Spleen (tissue), 13 donors: Measurements from ENCODE around the gene SLC41A1. TPM values are rescaled to one million over a fixed set of nuclear protein-coding genes. Genes with fewer than 3 reads are reported as not detected.
"Not testable (repeated sequence)": the region's sequence is repeated elsewhere in the genome, so short reads cannot be mapped to it uniquely, and the experiment has no call there.

ENCODE experiments used
- DNase-seq: peaks from one replicate; pipeline ENCODE4 v3.0.0-alpha.2; 2020
- H3K27ac ChIP-seq, 8 donors: fragments of 200-600 bp; sonication (generic) in 7 of 8; 1 replicate in 4 of 8; 2 replicates in 4 of 8; pipeline versions ENCODE4 v1.5.0 to v1.8.0; 2016 to 2021; ENCODE audit warnings: inconsistent platforms in 4 of 8, mild to moderate bottlenecking in 4 of 8, moderate library complexity in 1 of 8
- H3K27me3 ChIP-seq, 7 donors: fragments of 200-600 bp; sonication (generic) in 6 of 7; replicated peaks in 1 of 7; 1 replicate in 4 of 7; 2 replicates in 3 of 7; pipeline versions ENCODE4 v1.5.0 to v1.8.0; 2016 to 2021; ENCODE audit warnings: inconsistent platforms in 3 of 7, mild to moderate bottlenecking in 1 of 7
- H3K36me3 ChIP-seq, 6 donors: fragments of 200-600 bp; sonication (generic) in 5 of 6; 1 replicate in 4 of 6; 2 replicates in 2 of 6; pipeline versions ENCODE4 v1.5.0 to v1.8.0; 2016 to 2021; ENCODE audit warnings: inconsistent platforms in 2 of 6
- H3K4me1 ChIP-seq, 6 donors: fragments of 200-600 bp; sonication (generic) in 5 of 6; 1 replicate in 3 of 6; 2 replicates in 3 of 6; pipeline versions ENCODE4 v1.5.0 to v1.8.0; 2016 to 2021; ENCODE audit warnings: inconsistent platforms in 3 of 6
- H3K4me3 ChIP-seq, 8 donors: fragments of 200-600 bp; sonication (generic) in 7 of 8; 1 replicate in 4 of 8; 2 replicates in 4 of 8; pipeline versions ENCODE4 v1.5.0 to v1.8.0; 2016 to 2021; ENCODE audit warnings: inconsistent platforms in 4 of 8, mild to moderate bottlenecking in 4 of 8, moderate library complexity in 2 of 8
- H3K9me3 ChIP-seq, 8 donors: fragments of 200-600 bp; sonication (generic) in 7 of 8; 1 replicate in 4 of 8; 2 replicates in 4 of 8; pipeline versions ENCODE4 v1.5.0 to v1.8.0; 2016 to 2021; ENCODE audit warnings: inconsistent platforms in 4 of 8
- POLR2A ChIP-seq, 3 donors: fragments of 450-650 bp; IDR thresholded peaks; one replicate each; pipeline ENCODE4 v1.5.1; 2017; ENCODE audit warnings: antibody characterized with exemption in 3 of 3, mild to moderate bottlenecking in 1 of 3
- POLR2AphosphoS5 ChIP-seq, 3 donors: sonication (generic); formaldehyde crosslinking; IDR thresholded peaks; one replicate each; pipeline ENCODE4 v1.5.1; 2017; ENCODE audit warnings: antibody characterized with exemption in 3 of 3
- WGBS, 5 donors: extraction: QIAGEN DNeasy Blood & Tissue Kit in 3 of 5; methylation state at CpG; one replicate each; pipeline versions ENCODE4 v1.1.5 to v1.1.7; 2013 to 2018; 5-methylcytosine and 5-hydroxymethylcytosine counted together
- intact Hi-C: fragments of 100-400 bp; cut with DNase I; formaldehyde crosslinking; loops from one replicate; pipeline ENCODE4 v1.15.0; 2023; ENCODE audit warnings: low total_unique reads
- long read RNA-seq, 2 donors: transcript quantifications; one replicate each; lab custom pipeline, GENCODE V29; 2026
- polyA plus RNA-seq, 3 donors: library from polyadenylated mRNA; stranded (reverse); fragments of 200-250 nt; gene quantifications; one replicate each; pipeline ENCODE4 v1.2.1, GENCODE V29; 2013
- total RNA-seq, 7 donors: library from RNA; depleted of rRNA in 3 of 7; stranded (reverse); fragments of >200 nt in 3 of 7; fragmentation: NEBNext Ultra II Directional in 4 of 7; extraction: Animal tissue kit (Norgen Biotek cat#: 25700) in 4 of 7; gene quantifications; one replicate each; pipeline versions ENCODE4 v1.1.0 to v1.2.1, GENCODE V29; 2016 to 2021
- TF ChIP-seq, protein P1 (sequence below), 11 experiments: fragments of 200-600 bp in 7 of 11; fragments of 450-650 bp in 4 of 11; sonication (generic) in 4 of 11; IDR thresholded peaks in 8 of 11; conservative IDR thresholded peaks in 3 of 11; 1 replicate in 7 of 11; 2 replicates in 4 of 11; pipeline versions ENCODE4 v1.4.0 to v1.8.0; 2016 to 2021; ENCODE audit warnings: antibody characterized with exemption in 11 of 11, inconsistent platforms in 4 of 11, mild to moderate bottlenecking in 1 of 11
- donor health status: healthy with polysubstance abuse.
- donor health status: DM: no; HTN: no; CAD: no; lungs with moderate emphysema.
- donor health status: DM: no; HTN: no; CAD: no.
- donor health status: Bipolar disorder and iron deficiency.
- donor health status: healthy.
- donor health status: DM: no; HTN: no; CAD: no.
- donor health status: DM: yes; HTN: yes; CAD: no.

Gene SLC41A1
- total RNA-seq: 10 to 100 TPM; 17.3 to 29.0 (median 22.9) TPM
- 1 to 10 TPM; 4.1 to 7.5 (median 5.8) TPM for polyA plus RNA-seq
- long read RNA-seq, donor 1, full-length matches to known transcripts: 1 of 1 reads
- long read RNA-seq, donor 1, partial matches to known transcripts: 0 of 1 reads
- long read RNA-seq, donor 1, other reads (novel, unspliced or antisense): 0 of 1 reads
- long read RNA-seq, donor 2, full-length matches to known transcripts: 3 of 3 reads
- long read RNA-seq, donor 2, partial matches to known transcripts: 0 of 3 reads
- long read RNA-seq, donor 2, other reads (novel, unspliced or antisense): 0 of 3 reads

- peak within 1 kb of the TSS; percentile 72 to 91 (median 86) for H3K27ac ChIP-seq
- H3K9me3 ChIP-seq: no peaks in the 10 kb centered on the region
- H3K4me3 ChIP-seq: peak within 1 kb of the TSS; percentile 83 to 95 (median 89)
- 0 to 2% (median 1%) methylated on average over 11 to 83 of the region's 83 CpGs for WGBS, 5 donors
- DNase-seq: peak; percentile 97
- H3K36me3 ChIP-seq: peaks cover 0 to 16% (median 10%) of the 10 kb centered on the region in 6 donors
- peak in 1 of 3 donors; percentile 47 for TF ChIP-seq POLR2A (IDR thresholded peaks at IDR 0.05)
- TF ChIP-seq, protein P1, sequence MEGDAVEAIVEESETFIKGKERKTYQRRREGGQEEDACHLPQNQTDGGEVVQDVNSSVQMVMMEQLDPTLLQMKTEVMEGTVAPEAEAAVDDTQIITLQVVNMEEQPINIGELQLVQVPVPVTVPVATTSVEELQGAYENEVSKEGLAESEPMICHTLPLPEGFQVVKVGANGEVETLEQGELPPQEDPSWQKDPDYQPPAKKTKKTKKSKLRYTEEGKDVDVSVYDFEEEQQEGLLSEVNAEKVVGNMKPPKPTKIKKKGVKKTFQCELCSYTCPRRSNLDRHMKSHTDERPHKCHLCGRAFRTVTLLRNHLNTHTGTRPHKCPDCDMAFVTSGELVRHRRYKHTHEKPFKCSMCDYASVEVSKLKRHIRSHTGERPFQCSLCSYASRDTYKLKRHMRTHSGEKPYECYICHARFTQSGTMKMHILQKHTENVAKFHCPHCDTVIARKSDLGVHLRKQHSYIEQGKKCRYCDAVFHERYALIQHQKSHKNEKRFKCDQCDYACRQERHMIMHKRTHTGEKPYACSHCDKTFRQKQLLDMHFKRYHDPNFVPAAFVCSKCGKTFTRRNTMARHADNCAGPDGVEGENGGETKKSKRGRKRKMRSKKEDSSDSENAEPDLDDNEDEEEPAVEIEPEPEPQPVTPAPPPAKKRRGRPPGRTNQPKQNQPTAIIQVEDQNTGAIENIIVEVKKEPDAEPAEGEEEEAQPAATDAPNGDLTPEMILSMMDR (IDR thresholded peaks at IDR 0.05 in 8 of 11, conservative IDR thresholded peaks at IDR 0.05 in 3 of 11): peak in 1 of 11 experiments; percentile 17
- peak; percentile 90 to 93 (median 92) for TF ChIP-seq POLR2AphosphoS5 (IDR thresholded peaks at IDR 0.05)
- H3K27me3 ChIP-seq: peaks cover 0 to 23% (median 0%) of the 10 kb centered on the region in 7 donors
- H3K4me1 ChIP-seq: peaks cover 24 to 67% (median 47%) of the 10 kb centered on the region in 6 donors
- intact Hi-C loops: no loop called here
Measured at GRCh38 chr1:205812878-205813754, at the start of gene SLC41A1. SLC41A1 (minus strand) TSS chr1:205813198; CDS start chr1:205810441, 2,757 bp downstream.

GRCh38 chr1:205861540-205861939, 48.5 kb upstream of the SLC41A1 start:
- Histone ChIP-seq H3K4me1 (peaks cover 0 to 11% (median 6%) of the 10 kb centered on the region in 6 donors), H3K27me3 (no peaks in the 10 kb centered on the region), H3K4me3 (no peak overlapping the region), H3K36me3 (no peaks in the 10 kb centered on the region), H3K9me3 (peaks cover 0 to 23% (median 11%) of the 10 kb centered on the region in 8 donors), H3K27ac (no peak overlapping the region)
- no peak for DNase-seq
- TF ChIP-seq POLR2A (IDR thresholded peaks at IDR 0.05) (no peak), POLR2AphosphoS5 (IDR thresholded peaks at IDR 0.05) (no peak)
- TF ChIP-seq, protein P1 (IDR thresholded peaks at IDR 0.05 in 8 of 11, conservative IDR thresholded peaks at IDR 0.05 in 3 of 11): no peak
- 95 to 99% (median 96%) methylated on average over 2 of the region's 2 CpGs for WGBS, 5 donors
- intact Hi-C loops: no loop called here

GRCh38 chr1:205858141-205858961, 45.4 kb upstream of the SLC41A1 start:
- TF ChIP-seq POLR2AphosphoS5 (IDR thresholded peaks at IDR 0.05): no peak
- TF ChIP-seq POLR2A (IDR thresholded peaks at IDR 0.05): no peak
- TF ChIP-seq, protein P1 (IDR thresholded peaks at IDR 0.05 in 8 of 11, conservative IDR thresholded peaks at IDR 0.05 in 3 of 11): no peak
- no peak for DNase-seq
- Histone ChIP-seq H3K27me3 (no peaks in the 10 kb centered on the region), H3K4me3 (no peak overlapping the region), H3K4me1 (peaks cover 0 to 11% (median 6%) of the 10 kb centered on the region in 6 donors), H3K27ac (no peak overlapping the region), H3K36me3 (no peaks in the 10 kb centered on the region), H3K9me3 (peaks cover 0 to 32% (median 18%) of the 10 kb centered on the region in 8 donors)
- WGBS, 5 donors: 38 to 51% (median 44%) methylated on average over 6 of the region's 6 CpGs
- intact Hi-C loops: no loop called here

- H3K4me3 ChIP-seq, H3K27ac ChIP-seq, H3K27me3 ChIP-seq, DNase-seq, intact Hi-C loops, H3K36me3 ChIP-seq: not testable (repeated sequence)
- WGBS, 5 donors: 72 to 86% (median 80%) methylated on average over 2 of the region's 2 CpGs
- H3K4me1 ChIP-seq: peaks cover 0 to 11% (median 6%) of the 10 kb centered on the region in 6 donors
- H3K9me3 ChIP-seq: peaks cover 0 to 38% (median 23%) of the 10 kb centered on the region in 8 donors
Measured at GRCh38 chr1:205857501-205857900, 44.5 kb upstream of the SLC41A1 start.
